Osteoblast (primary cell): ENCODE results near the gene NRGN. TPM values are rescaled to one million over a fixed set of nuclear protein-coding genes. Genes with fewer than 3 reads are reported as not detected.

Experiments used
- DNase-seq: peaks from one replicate; pipeline ENCODE4 v3.0.0; 2011; ENCODE audit warnings: low spot score, mixed read lengths; ENCODE audit not compliant: insufficient read length; ENCODE audit errors: missing footprints
- H2AFZ ChIP-seq: 2 replicates; pipeline ENCODE4 v1.6.0; 2011; ENCODE audit warnings: mild to moderate bottlenecking, low read length
- H3K27ac ChIP-seq: 2 replicates; pipeline ENCODE4 v1.5.1; 2011; ENCODE audit warnings: mild to moderate bottlenecking, low read depth, low read length, moderate library complexity
- H3K27me3 ChIP-seq: 2 replicates; pipeline ENCODE4 v1.6.0; 2012; ENCODE audit warnings: mild to moderate bottlenecking, control low read depth, inconsistent platforms, low read length, moderate library complexity; ENCODE audit not compliant: insufficient read depth
- H3K36me3 ChIP-seq: 2 replicates; pipeline ENCODE4 v1.5.1; 2011; ENCODE audit warnings: mild to moderate bottlenecking, low read length, control low read depth, moderate library complexity; ENCODE audit not compliant: insufficient read depth
- H3K4me1 ChIP-seq: 2 replicates; pipeline ENCODE4 v1.5.1; 2011; ENCODE audit warnings: mild to moderate bottlenecking, low read length, control low read depth, moderate library complexity; ENCODE audit not compliant: insufficient read depth
- H3K4me2 ChIP-seq: 2 replicates; pipeline ENCODE4 v1.6.0; 2011; ENCODE audit warnings: mild to moderate bottlenecking, low read length; ENCODE audit not compliant: insufficient read depth
- H3K4me3 ChIP-seq: fragments of 200-600 bp; sonication (generic); 3 replicates; pipeline ENCODE4 v1.5.1; 2012; ENCODE audit warnings: mild to moderate bottlenecking, low read length, inconsistent platforms; ENCODE audit not compliant: insufficient read depth
- H3K79me2 ChIP-seq: 2 replicates; pipeline ENCODE4 v1.6.0; 2012; ENCODE audit warnings: mild to moderate bottlenecking, low read length, control low read depth, inconsistent platforms; ENCODE audit not compliant: insufficient read depth
- H3K9me3 ChIP-seq: 2 replicates; pipeline ENCODE4 v1.5.1; 2011; ENCODE audit warnings: low read depth, low read length, control low read depth
- H4K20me1 ChIP-seq: 2 replicates; pipeline ENCODE4 v1.6.0; 2012; ENCODE audit warnings: mild to moderate bottlenecking, low read length, control low read depth; ENCODE audit not compliant: insufficient read depth
- total RNA-seq: library from RNA; depleted of rRNA; stranded (reverse); fragments of >200 nt; gene quantifications from 2 replicates; pipeline ENCODE4 v1.2.3, GENCODE V29; 2012
- TF ChIP-seq, protein P1 (sequence below): IDR thresholded peaks from 2 replicates; pipeline ENCODE4 v1.5.1; 2011; ENCODE audit warnings: mild to moderate bottlenecking, low read depth, low read length, moderate library complexity; ENCODE audit errors: extremely low read depth

Gene NRGN
- total RNA-seq, 1 donor = under 0.01 TPM

DNA sequence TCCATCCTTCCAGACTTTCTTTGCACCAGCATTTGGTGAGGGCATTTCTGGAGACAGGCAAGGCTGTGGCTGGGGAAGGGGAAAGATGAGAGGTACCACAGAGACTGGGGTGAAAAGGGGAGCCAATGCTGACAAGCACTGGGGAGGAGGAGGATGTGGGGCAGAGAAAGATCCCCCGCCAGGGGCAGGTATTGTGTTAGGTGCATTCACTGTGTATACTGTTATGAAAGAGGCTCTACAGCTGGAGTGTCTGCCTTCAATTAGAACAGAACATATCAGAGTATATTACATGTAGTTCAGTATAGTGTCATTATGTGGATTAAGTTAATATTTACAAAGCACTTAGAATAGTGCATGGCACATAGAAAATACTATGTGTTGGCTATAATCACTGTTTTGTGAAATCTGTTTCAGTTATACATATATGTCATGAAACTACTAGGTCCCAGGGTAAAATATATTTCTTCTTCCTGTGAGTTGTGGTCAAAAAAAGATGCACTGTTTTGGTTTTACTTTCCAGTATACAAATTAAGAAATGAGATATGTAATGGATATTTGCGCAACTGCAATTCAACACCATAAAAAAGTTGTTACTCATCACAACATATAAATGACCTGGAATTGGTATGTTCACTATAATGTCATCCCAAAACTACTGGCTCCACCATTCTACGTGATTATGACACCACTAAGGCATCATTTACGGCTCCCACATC is 52.0 kb downstream of the NRGN start:
- TF ChIP-seq, protein P1, sequence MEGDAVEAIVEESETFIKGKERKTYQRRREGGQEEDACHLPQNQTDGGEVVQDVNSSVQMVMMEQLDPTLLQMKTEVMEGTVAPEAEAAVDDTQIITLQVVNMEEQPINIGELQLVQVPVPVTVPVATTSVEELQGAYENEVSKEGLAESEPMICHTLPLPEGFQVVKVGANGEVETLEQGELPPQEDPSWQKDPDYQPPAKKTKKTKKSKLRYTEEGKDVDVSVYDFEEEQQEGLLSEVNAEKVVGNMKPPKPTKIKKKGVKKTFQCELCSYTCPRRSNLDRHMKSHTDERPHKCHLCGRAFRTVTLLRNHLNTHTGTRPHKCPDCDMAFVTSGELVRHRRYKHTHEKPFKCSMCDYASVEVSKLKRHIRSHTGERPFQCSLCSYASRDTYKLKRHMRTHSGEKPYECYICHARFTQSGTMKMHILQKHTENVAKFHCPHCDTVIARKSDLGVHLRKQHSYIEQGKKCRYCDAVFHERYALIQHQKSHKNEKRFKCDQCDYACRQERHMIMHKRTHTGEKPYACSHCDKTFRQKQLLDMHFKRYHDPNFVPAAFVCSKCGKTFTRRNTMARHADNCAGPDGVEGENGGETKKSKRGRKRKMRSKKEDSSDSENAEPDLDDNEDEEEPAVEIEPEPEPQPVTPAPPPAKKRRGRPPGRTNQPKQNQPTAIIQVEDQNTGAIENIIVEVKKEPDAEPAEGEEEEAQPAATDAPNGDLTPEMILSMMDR = no peak
- H2AFZ ChIP-seq = no peak overlapping the region
- no peak for DNase-seq
- no peak overlapping the region for H3K27ac ChIP-seq
- no peaks in the 10 kb centered on the region for H3K4me1 ChIP-seq
- H3K27me3 ChIP-seq = no peaks in the 10 kb centered on the region
- H3K36me3 ChIP-seq = no peaks in the 10 kb centered on the region
- no peak overlapping the region for H3K4me3 ChIP-seq
- H3K4me2 ChIP-seq = no peak overlapping the region
- H3K79me2 ChIP-seq = peaks cover 93% of the 10 kb centered on the region
- H4K20me1 ChIP-seq = peaks cover 77% of the 10 kb centered on the region
- H3K9me3 ChIP-seq = no peaks in the 10 kb centered on the region

DNA sequence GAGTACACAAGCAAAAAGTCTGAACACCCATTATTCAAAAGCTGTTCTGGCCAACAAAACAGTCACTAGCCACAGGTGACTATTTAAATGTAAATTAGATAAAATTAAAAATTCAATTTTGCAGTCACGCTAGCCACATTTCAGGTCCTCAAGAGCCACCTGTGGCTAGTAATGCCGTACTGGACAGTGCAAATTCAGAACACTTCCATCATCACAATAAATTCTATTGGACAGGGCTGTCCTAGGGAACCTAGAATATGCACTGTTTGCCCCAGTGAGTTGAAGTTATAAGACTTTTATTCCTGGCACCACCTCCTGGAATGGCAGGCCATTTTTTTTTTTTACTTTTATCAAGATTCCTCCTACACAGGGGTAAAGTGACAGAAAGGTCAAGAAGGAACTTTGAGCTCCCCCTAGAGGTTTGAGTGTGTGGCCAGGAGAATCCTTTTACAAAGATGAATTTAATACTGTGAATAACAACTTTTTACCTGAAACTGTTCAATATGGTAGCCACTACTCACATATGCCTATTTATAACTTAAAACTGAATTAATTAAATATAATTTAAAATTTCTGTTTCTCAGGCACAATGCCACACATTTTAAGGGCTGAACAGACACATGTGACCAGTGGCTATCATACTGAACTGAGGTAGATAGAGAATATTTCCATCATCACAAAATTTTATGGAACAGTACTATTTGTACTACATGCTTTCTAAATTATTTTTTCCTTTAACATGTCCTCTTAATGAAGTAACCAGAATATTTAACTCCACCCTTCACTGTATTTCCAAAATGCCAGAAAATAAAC is 53.9 kb downstream of the NRGN start:
- TF ChIP-seq, protein P1 = peak; percentile 74
- Histone ChIP-seq H2AFZ (no peak overlapping the region), H3K79me2 (peaks cover 95% of the 10 kb centered on the region), H3K4me3 (no peak overlapping the region), H4K20me1 (peaks cover 66% of the 10 kb centered on the region), H3K4me1 (peaks cover 5% of the 10 kb centered on the region), H3K4me2 (no peak overlapping the region), H3K27ac (no peak overlapping the region), H3K27me3 (no peaks in the 10 kb centered on the region), H3K36me3 (no peaks in the 10 kb centered on the region), H3K9me3 (no peaks in the 10 kb centered on the region)
- peak; percentile 75 for DNase-seq

DNA sequence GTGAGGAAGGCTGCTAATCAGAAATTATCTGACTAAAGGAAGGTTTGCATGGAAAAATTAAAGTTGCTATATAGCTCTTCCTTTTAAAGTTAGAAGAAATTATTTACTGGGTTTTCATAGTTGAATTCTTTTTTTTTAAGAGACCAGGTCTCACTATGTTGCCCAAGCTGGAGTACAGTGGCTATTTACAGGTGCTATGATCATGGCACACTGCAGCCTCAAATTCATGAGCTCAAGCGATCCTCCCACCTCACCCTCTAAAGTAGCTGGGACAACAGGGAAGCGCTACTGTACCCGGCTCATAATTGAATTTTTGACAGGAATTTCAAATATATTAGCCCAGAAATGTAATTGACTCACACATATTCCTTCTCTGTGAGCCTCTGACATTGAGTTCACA is 56.6 kb downstream of the NRGN start:
- Histone ChIP-seq H3K4me1 (peaks cover 16% of the 10 kb centered on the region), H3K36me3 (no peaks in the 10 kb centered on the region), H3K79me2 (peaks cover 83% of the 10 kb centered on the region), H3K27me3 (no peaks in the 10 kb centered on the region), H3K4me3 (no peak overlapping the region), H3K9me3 (no peaks in the 10 kb centered on the region), H4K20me1 (peaks cover 44% of the 10 kb centered on the region), H3K4me2 (no peak overlapping the region), H2AFZ (no peak overlapping the region), H3K27ac (no peak overlapping the region)
- no peak for DNase-seq
- TF ChIP-seq, protein P1 = no peak

Other genes with a start within 250 kb of the NRGN start
- not detected in 2 replicates for gene OR8B12, start 196.3 kb upstream of the NRGN start, total RNA-seq
- gene OR8A1, start 169.9 kb upstream of the NRGN start, total RNA-seq = not detected in 2 replicates
- gene PANX3, start 128.5 kb upstream of the NRGN start, total RNA-seq = not detected in 2 replicates
- 37.7 and 40.2 TPM in 2 replicates for gene TBRG1, start 117.1 kb upstream of the NRGN start, total RNA-seq
- 10.5 and 11.5 TPM in 2 replicates for gene SIAE, start 66.2 kb upstream of the NRGN start, total RNA-seq
- gene SPA17, start 66.0 kb upstream of the NRGN start, total RNA-seq = 8.0 and 8.8 TPM in 2 replicates
- not detected in 2 replicates for gene VSIG2, start 12.3 kb downstream of the NRGN start, total RNA-seq
- gene ESAM, start 22.3 kb downstream of the NRGN start, total RNA-seq = under 0.01 and 0.29 TPM in 2 replicates
- gene MSANTD2, start 60.5 kb downstream of the NRGN start, total RNA-seq = 10.6 and 10.9 TPM in 2 replicates
- 12.7 and 18.1 TPM in 2 replicates for gene ROBO3, start 125.5 kb downstream of the NRGN start, total RNA-seq
- 0.36 and 0.59 TPM in 2 replicates for gene ROBO4, start 157.9 kb downstream of the NRGN start, total RNA-seq
- gene HEPN1, start 179.3 kb downstream of the NRGN start, total RNA-seq = under 0.01 TPM in 1 of 2 replicates, not detected in the other
- gene HEPACAM, start 196.1 kb downstream of the NRGN start, total RNA-seq = under 0.01 TPM in 1 of 2 replicates, not detected in the other
- gene CCDC15, start 214.3 kb downstream of the NRGN start, total RNA-seq = 2.1 and 2.2 TPM in 2 replicates